Measurements from ENCODE around the gene PCDHGA12.

GRCh38 chr5:141411575-141411974 is 18.7 kb upstream of the PCDHGA12 start:
- TF ChIP-seq, protein P1, sequence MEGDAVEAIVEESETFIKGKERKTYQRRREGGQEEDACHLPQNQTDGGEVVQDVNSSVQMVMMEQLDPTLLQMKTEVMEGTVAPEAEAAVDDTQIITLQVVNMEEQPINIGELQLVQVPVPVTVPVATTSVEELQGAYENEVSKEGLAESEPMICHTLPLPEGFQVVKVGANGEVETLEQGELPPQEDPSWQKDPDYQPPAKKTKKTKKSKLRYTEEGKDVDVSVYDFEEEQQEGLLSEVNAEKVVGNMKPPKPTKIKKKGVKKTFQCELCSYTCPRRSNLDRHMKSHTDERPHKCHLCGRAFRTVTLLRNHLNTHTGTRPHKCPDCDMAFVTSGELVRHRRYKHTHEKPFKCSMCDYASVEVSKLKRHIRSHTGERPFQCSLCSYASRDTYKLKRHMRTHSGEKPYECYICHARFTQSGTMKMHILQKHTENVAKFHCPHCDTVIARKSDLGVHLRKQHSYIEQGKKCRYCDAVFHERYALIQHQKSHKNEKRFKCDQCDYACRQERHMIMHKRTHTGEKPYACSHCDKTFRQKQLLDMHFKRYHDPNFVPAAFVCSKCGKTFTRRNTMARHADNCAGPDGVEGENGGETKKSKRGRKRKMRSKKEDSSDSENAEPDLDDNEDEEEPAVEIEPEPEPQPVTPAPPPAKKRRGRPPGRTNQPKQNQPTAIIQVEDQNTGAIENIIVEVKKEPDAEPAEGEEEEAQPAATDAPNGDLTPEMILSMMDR (IDR thresholded peaks at IDR 0.05) = no peak
- no peak for TF ChIP-seq ZFX (IDR thresholded peaks at IDR 0.05; ENCODE audit: borderline replicate concordance)
